HG03045 (cell line): Measurements from ENCODE around the gene PRKRIP1.
"Not testable (repeated sequence)": the region's sequence is repeated elsewhere in the genome, so short reads cannot be mapped to it uniquely, and the experiment has no call there.

Source experiments
- ATAC-seq: cut with Tn5 transposase; IDR thresholded peaks from one replicate; pipeline ENCODE4 v1.9.1; 2021; ENCODE audit warnings: mild to moderate bottlenecking, moderate library complexity; ENCODE audit not compliant: unreplicated experiment

The PRKRIP1 gene

DNA sequence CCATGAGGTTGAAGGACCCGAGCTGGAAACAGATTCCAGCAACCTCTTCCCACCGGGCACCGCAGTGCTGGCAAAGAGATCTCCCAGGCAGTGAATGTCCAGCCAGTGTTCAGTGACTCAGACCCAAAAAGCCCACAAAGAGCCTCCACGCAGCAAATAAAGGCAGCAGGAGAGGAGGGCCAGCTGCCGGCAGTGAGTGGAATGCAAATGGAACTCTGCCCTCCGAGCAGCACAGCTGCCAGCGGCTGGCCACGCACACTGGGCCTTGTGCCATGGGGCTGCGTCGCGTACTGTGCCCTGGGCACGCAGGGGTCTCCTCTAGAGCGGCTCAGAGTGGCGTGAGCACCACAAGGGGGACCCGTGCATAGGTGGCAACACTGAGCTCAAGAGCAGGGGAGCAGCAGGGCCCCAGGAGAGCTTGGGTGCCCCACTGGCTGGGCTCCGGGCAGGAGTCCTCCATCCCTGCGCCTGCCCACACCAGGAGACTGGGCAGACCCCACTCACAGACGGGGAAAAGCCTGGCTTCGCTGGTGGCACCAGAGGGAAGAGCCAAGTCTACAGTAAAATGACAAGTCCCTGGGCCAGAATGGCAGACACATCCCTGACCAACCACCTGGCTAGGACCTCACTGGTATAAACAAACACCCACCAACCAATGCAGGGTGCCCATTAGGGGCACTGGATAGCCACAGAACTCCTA lies 78.7 kb downstream of the PRKRIP1 start:
- ATAC-seq, result not testable (repeated sequence)
